ENCODE results near the gene DNMT3L.
"Not testable (repeated sequence)": the region's sequence is repeated elsewhere in the genome, so short reads cannot be mapped to it uniquely, and the experiment has no call there.

DNA sequence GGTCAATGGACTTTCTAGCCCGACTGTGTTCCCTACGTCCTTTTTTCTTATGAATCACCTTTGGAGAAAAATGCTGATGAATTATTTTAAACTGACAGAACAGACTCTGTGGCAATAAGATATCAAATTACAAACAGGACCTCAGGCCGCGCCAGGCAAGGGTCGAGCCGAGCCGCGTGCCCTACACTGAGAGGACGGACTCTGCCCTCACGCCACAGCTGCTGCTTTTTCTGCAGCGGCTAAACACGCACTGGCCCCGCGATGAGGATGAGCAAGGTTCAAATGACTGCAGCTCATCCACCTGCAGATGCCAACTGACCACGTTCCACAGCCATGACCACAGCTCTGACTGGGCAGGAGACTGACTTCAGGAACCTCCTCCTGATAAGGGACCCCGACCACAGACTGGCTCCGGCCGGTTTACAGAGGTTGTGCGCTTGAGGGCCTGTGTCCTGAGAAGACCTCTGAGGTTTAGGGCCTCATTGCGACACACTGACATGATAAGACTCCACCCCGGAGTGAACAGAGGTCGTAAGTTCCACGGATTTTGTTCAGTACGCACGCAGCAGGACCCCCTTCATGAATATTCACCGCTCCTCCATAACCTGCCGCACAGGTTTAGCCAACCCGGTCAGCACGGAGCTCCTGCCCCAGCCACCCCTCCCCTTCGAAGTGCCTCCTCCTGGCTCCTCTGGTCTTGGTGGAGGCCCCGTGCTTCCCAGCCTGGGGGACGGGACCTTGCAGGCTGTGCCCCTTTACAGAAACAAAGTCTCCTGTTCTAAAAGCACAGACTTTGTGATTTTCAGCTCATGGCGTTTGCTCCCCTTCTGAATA lies 12.3 kb downstream of the DNMT3L start:
- not testable (repeated sequence) for TF ChIP-seq CTCF, POLR2A (IDR thresholded peaks at IDR 0.05)

All from body of pancreas (tissue), 4 donors.